ENCODE measurements around the gene RAP1GAP.
"Not testable (repeated sequence)": the region's sequence is repeated elsewhere in the genome, so short reads cannot be mapped to it uniquely, and the experiment has no call there.

Gene RAP1GAP

DNA sequence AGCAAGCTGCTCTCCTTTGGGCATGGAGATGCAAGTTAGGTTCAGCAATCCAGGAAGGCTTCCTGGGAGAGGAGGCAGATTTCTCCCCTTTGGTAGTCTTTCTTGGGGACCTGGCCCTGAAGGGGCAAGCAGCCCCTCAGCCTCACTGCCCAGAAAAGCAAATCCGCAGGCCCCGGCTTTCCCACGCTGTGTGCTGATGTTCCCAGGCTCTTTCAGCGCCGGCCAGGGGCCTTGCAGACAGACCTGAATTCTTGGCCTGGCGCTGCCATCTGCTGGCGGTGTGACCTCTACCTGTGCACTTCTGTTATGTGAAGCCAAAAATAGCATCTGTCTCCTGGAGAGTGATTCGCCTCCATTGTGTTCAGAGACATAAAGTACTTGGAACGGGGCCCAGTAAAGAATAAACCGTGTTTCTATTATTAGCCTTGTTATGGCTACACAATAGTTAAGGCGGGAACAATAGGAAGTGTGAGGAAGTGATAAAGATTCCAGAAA is 95.1 kb downstream of the RAP1GAP start:
- peaks cover 11% of the 10 kb centered on the region; the same call in 1 of the 2 replicates for H3K4me1 ChIP-seq (ENCODE audit: insufficient read depth, low read length)
- no peaks in the 10 kb centered on the region for H3K9me3 ChIP-seq (ENCODE audit: control insufficient read depth, insufficient read depth, low read length)
- H3K9ac ChIP-seq (ENCODE audit: low read depth, low read length) = no peak overlapping the region
- no peaks in the 10 kb centered on the region for H3K36me3 ChIP-seq (ENCODE audit: insufficient read depth, low read length)

DNA sequence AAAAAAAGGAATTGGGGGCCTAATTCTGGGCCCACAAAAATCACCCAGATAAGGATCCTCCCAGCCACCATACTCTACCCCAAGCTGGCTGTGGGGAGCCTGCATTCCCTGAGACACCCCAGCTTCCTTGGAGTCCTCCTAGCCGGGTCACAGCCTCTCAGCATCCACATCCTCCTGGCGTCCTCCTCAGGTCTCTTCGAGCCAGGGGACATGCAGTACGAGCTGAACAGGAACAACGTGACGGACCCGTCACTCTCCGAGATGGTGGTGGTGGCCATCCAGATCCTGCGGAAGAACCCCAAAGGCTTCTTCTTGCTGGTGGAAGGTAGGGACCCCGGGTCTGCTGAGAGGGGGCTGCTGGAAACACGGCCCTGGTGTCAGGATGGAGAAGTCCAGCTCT is 95.7 kb downstream of the RAP1GAP start:
- H3K4me1 ChIP-seq (ENCODE audit: insufficient read depth, low read length) = peaks cover 11% of the 10 kb centered on the region; the same call in 1 of the 2 replicates
- no peaks in the 10 kb centered on the region for H3K36me3 ChIP-seq (ENCODE audit: insufficient read depth, low read length)
- H3K9ac ChIP-seq (ENCODE audit: low read depth, low read length) = no peak overlapping the region
- no peaks in the 10 kb centered on the region for H3K9me3 ChIP-seq (ENCODE audit: control insufficient read depth, insufficient read depth, low read length)

DNA sequence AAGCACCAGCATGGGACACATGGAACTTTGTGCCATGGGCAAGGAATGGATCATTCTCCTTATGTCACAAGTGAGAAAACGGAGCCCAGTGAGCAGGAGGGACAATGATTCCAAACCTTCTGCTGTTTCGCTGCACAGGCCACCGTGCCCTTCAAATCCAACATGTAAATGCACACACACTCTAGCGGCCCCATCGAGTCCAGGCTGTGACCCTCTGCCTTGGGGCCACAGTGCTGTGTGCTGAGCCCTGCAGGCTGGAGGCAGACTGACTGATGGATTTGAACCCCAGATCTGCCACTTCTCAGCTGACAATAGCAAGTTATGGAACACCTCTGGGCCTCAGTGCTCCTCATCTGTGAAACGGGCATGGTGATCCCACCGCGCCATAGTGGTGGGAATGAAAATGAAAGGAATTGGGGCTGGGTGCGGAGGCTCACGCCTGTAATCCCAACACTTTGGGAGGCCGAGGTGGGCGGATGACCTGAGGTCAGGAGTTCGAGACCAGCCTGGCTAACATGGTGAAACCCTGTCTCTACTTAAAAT is 96.4 kb downstream of the RAP1GAP start:
- Histone ChIP-seq H3K9ac (ENCODE audit: low read depth, low read length) (no peak overlapping the region), H3K9me3 (ENCODE audit: control insufficient read depth, insufficient read depth, low read length) (no peaks in the 10 kb centered on the region), H3K4me1 (ENCODE audit: insufficient read depth, low read length) (peaks cover 11% of the 10 kb centered on the region; the same call in 1 of the 2 replicates), H3K36me3 (ENCODE audit: insufficient read depth, low read length) (no peaks in the 10 kb centered on the region)

DNA sequence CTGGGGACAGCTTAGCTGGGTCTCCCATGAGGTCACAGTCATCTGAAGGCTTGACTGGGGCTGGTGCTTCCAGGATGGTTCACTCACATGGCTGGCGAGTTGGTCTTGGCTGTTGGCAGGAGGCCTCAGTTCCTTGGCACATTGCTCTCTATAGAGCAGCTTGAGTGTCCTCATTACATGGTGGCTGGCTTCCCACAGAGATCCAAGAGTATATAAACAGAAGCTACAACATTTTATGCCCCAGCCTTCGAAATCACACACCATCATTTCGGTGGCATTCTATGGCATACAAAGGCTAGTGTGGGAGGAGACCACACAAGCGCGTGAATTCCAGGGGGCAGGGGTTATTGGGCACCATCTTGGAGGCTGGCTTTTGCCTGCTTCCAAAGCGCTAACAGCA is 96.9 kb downstream of the RAP1GAP start:
- Histone ChIP-seq H3K4me1 (ENCODE audit: insufficient read depth, low read length) (peaks cover 14% of the 10 kb centered on the region; the same call in 1 of the 2 replicates), H3K9ac (ENCODE audit: low read depth, low read length) (no peak overlapping the region), H3K9me3 (ENCODE audit: control insufficient read depth, insufficient read depth, low read length) (no peaks in the 10 kb centered on the region), H3K36me3 (ENCODE audit: insufficient read depth, low read length) (no peaks in the 10 kb centered on the region)

DNA sequence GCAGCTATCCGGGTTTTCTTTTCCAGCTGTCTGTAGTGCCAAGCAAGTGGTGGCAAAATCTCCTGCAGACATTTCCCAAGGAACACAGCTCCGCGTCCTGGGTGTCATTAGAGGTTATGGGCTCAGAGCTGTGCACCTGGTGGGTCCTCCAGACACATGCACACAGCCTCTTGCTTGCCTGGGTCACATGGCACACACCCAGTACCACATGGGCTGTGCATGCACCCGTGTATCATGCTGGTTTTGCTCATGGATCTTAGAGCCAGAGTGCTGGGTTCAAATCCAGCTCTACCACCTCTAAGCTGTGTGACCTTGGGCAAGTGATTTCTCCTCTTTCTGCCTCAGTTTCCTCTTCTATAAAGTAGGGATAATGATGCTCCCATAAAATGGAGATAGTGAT is 98.3 kb downstream of the RAP1GAP start:
- Histone ChIP-seq H3K4me1 (ENCODE audit: insufficient read depth, low read length) (peaks cover 14% of the 10 kb centered on the region; the same call in 1 of the 2 replicates), H3K9ac (ENCODE audit: low read depth, low read length) (no peak overlapping the region)

DNA sequence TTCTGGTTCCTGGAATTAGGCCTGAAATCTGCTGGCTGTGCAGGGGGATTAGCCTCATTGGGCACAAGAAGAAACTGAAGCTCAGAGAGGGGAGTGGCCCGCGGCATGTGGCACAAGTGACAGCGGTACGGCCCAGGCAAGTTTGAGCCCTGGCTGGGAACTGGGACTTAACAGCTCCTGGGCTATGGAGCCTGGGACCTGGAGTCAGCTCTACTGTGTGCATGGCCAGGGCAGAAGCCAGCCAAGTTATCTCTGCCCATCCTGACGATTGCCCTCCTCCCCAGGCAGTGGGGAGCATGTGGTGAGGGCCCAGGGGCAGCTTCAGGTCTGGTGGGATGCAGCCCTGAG is 98.7 kb downstream of the RAP1GAP start:
- Histone ChIP-seq H3K9me3 (ENCODE audit: control insufficient read depth, insufficient read depth, low read length) (no peaks in the 10 kb centered on the region), H3K4me1 (ENCODE audit: insufficient read depth, low read length) (peaks cover 14% of the 10 kb centered on the region; the same call in 1 of the 2 replicates), H3K36me3 (ENCODE audit: insufficient read depth, low read length) (no peaks in the 10 kb centered on the region), H3K9ac (ENCODE audit: low read depth, low read length) (no peak overlapping the region)

More for the DNA sequence above, 98.3 kb downstream of the RAP1GAP start:
- H3K36me3 ChIP-seq (ENCODE audit: insufficient read depth, low read length) = no peaks in the 10 kb centered on the region
- H3K9me3 ChIP-seq (ENCODE audit: control insufficient read depth, insufficient read depth, low read length) = no peaks in the 10 kb centered on the region

DNA sequence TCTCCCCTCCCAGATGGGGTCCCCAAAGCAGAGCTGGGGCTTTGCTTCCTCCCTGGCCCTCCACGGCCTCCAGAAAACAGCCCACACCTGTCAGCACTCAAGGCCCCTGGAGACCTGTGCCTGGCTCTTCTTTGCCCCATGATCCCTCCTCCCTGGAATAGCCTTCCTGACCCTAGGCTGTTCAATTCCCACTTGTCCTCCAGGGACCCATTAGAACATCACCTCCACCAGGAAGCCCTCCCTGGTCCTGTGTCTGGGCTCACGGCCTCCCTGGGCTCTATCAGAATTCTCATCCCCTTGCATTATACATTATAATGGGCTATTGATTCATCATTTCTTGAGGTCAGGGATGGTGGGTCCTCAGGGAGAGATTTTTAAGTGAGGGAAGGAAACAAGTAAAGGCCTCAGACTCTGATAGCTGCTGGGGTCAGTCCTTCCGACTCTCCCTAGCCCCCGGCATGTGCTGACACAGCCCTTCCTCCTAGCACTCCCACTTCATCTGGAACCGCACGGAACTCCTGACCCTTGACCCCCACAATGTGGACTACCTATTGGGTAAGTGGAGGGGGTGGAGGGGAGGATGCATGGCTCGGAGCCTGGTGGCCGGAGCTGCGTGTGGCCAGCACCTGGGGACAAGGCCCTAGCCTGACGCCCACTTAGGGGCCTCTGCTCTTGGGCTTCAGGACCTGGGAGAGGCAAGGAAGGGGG is 99.2 kb downstream of the RAP1GAP start:
- Histone ChIP-seq H3K9ac (ENCODE audit: low read depth, low read length) (no peak overlapping the region), H3K4me1 (ENCODE audit: insufficient read depth, low read length) (peaks cover 10% of the 10 kb centered on the region; the same call in 1 of the 2 replicates), H3K9me3 (ENCODE audit: control insufficient read depth, insufficient read depth, low read length) (no peaks in the 10 kb centered on the region), H3K36me3 (ENCODE audit: insufficient read depth, low read length) (no peaks in the 10 kb centered on the region)

DNA sequence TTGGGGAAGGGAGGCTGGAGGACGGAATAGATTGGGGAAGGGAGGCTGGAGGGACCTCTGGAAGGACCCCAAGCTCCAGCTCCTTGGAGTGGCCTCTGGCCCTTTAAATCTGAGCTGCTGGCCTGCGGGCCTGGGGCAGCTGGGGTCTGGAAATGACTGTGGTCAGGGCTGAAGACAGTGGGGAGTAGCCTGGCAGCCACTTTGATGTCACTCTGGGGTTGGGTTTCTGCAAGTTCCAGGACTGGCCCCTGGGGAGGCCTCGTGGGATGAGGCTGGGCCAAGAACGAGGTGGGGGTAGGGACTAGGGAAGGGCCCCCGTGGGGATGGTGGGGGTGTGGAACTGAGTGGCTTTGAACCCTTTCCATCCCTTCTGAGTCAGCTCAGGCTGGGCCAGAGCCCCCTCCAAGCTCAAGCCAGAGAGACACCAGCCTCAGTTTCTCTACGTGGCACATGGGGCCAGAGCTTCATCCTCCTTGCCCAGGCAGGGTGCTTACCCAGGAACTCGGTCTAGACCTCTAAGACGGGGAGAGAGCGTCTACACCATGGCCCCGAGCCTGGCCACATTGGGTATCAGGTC is 100.3 kb downstream of the RAP1GAP start:
- peaks cover 3% of the 10 kb centered on the region; the same call in 1 of the 2 replicates for H3K4me1 ChIP-seq (ENCODE audit: insufficient read depth, low read length)
- H3K9me3 ChIP-seq (ENCODE audit: control insufficient read depth, insufficient read depth, low read length) = no peaks in the 10 kb centered on the region
- no peak overlapping the region for H3K9ac ChIP-seq (ENCODE audit: low read depth, low read length)
- H3K36me3 ChIP-seq (ENCODE audit: insufficient read depth, low read length) = no peaks in the 10 kb centered on the region; the same call in 1 of the 2 replicates

DNA sequence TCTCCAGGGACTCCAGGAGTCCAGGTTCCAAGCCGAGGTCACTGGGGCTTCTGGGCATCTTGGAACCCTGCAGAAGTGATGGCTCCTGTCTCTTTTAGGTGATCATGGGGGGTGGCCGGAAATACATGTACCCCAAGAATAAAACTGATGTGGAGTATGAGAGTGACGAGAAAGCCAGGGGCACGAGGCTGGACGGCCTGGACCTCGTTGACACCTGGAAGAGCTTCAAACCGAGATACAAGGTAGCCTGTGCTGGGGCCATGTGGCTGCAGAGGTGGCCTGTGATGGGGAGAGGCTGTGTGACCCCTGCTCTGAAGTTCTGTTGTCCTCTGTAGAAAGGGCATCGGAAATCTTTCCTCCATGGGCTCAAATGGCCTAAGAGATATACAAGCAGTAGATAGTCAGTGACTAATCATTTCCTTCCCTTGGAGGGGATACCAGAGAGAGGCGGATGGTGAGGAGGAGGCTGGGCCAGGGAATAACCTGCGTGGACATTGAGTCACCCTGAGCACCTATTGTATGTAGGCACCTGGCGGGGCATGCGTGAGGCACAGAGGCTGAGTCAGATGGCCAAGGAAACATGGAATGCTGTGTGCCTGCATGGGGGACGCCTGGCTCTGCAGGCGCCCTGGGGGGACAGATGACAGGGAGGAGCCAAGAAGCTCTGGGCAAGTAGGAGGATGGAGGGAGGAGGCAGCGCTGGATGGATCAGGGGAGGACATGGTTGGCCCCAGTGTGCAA is 101.0 kb downstream of the RAP1GAP start:
- Histone ChIP-seq H3K9me3 (ENCODE audit: control insufficient read depth, insufficient read depth, low read length) (no peaks in the 10 kb centered on the region), H3K9ac (ENCODE audit: low read depth, low read length) (no peak overlapping the region), H3K4me1 (ENCODE audit: insufficient read depth, low read length) (0 out of 2 replicates have a peak, but pooled peaks cover 3% of the 10 kb centered on the region), H3K36me3 (ENCODE audit: insufficient read depth, low read length) (no peaks in the 10 kb centered on the region; the same call in 1 of the 2 replicates)

DNA sequence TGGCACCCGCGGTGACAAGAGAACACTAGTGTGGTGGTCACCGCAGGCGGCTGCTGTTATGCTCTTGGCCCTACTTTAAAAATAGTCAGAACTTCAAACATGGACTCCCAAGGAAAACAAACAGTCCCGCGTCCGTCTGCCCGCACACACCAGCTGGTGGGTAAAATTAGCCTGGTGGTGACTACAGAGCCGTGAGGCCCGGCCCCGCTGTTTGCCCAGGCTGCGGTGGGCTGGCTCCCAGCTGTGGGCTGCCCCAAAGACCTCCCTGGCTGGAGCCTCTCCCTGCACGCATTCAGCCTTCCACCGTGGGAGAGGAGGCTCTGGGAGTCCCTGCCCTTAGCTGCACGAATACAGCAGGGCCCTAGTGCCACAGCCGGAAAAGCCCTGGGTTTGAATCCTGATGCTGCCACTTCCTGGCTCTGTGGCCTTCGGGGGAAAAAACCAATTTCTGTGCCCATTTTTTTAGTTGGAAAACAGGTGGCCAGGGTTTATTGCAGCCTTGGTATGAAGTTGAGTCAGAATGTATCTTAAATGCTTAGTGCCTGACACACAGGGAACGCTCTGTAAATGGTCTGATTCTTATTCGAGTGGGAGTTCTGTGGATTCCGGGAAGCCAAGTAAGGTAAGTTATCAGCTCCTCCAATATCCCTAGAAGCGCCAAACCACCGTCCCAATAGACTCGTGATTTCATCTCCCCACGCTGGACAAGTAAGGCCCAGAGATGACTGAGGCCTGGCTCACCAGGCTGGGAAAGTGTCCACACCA is 101.7 kb downstream of the RAP1GAP start:
- no peaks in the 10 kb centered on the region for H3K9me3 ChIP-seq (ENCODE audit: control insufficient read depth, insufficient read depth, low read length)
- no peaks in the 10 kb centered on the region; the same call in 1 of the 2 replicates for H3K36me3 ChIP-seq (ENCODE audit: insufficient read depth, low read length)
- H3K9ac ChIP-seq (ENCODE audit: low read depth, low read length) = no peak overlapping the region
- H3K4me1 ChIP-seq (ENCODE audit: insufficient read depth, low read length) = 0 out of 2 replicates have a peak, but pooled peaks cover 3% of the 10 kb centered on the region

DNA sequence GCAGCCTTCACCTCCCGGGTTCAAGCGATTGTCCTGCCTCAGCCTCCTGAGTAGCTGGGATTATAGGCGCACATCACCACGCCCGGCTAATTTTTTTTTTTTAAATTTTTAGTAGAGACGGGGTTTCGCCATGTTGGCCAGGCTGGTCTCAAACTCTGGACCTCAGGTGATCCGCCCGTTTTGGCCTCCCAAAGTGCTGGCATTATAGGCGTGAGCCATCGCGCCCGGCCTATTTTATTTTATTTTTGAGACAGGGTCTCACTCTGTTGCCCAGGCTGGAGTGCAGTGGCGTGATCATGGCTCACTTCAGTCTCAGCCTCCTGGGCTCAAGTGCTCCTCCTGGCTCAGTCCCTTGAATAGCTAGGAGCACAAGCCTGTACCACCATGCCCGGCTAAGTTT is 102.8 kb downstream of the RAP1GAP start:
- not testable (repeated sequence) for H3K4me1 ChIP-seq (ENCODE audit: insufficient read depth, low read length); H3K9me3 ChIP-seq (ENCODE audit: control insufficient read depth, insufficient read depth, low read length); H3K9ac ChIP-seq (ENCODE audit: low read depth, low read length); H3K36me3 ChIP-seq (ENCODE audit: insufficient read depth, low read length)

DNA sequence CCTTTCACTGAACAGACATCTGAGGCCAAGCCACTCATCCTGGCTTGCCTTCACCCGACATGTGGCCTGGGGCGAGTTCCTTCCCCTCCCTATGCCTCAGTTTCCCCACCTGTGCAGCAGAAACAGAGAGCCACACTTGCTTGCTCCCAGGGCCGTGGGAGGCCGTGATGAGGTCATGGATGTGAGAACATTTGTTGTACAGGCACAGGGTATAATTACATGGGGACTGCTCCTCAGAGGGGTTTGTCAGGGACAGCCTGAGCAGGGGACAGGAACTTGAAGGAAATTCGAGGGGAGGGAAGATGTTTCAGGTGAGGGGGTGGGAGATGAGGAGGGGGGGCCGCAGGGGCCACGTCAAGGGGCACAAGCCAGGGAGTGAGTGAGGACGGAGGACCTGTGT is 103.9 kb downstream of the RAP1GAP start:
- no peak overlapping the region for H3K9ac ChIP-seq (ENCODE audit: low read depth, low read length)
- no peaks in the 10 kb centered on the region; the same call in 1 of the 2 replicates for H3K36me3 ChIP-seq (ENCODE audit: insufficient read depth, low read length)
- 0 out of 2 replicates have a peak, but pooled peaks cover 3% of the 10 kb centered on the region for H3K4me1 ChIP-seq (ENCODE audit: insufficient read depth, low read length)
- H3K9me3 ChIP-seq (ENCODE audit: control insufficient read depth, insufficient read depth, low read length) = no peaks in the 10 kb centered on the region

DNA sequence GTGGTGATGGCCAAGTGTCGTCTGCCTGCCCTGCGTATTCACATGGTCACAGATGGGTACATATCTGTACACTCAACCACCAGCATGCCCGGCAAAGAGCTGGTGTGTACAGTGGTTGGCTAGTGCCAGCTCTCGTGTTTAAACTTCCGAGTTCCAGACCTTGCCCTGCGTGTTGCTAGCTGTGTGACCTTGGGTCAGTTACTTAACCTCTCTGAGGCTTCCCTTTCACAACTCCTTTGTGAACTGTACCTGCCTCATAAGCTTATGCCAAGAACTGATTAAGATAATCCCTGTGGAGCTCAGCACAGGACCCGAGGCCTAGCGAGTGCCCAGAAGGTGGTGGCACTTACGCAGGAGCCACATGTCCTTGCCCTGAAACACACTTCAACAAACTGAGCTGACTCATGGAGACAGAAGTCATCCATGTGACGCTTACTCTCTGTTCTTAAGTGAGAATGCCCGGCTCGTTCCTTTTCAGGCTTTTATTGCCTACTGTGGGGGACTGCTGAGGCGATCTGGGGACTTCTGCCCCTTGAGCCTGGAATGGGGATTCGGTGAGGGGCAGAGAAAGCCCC is 104.5 kb downstream of the RAP1GAP start:
- no peaks in the 10 kb centered on the region; the same call in 1 of the 2 replicates for H3K36me3 ChIP-seq (ENCODE audit: insufficient read depth, low read length)
- H3K9ac ChIP-seq (ENCODE audit: low read depth, low read length) = no peak overlapping the region
- H3K9me3 ChIP-seq (ENCODE audit: control insufficient read depth, insufficient read depth, low read length) = no peaks in the 10 kb centered on the region
- 0 out of 2 replicates have a peak, but pooled peaks cover 3% of the 10 kb centered on the region for H3K4me1 ChIP-seq (ENCODE audit: insufficient read depth, low read length)
